Mammary epithelial cell (primary cell): ENCODE data around the gene RUFY3.

Source experiments
- EZH2 ChIP-seq: IDR thresholded peaks from 2 replicates; pipeline ENCODE4 v1.6.1; 2012; ENCODE audit warnings: low read length, inconsistent platforms, borderline replicate concordance
- TF ChIP-seq, protein P1 (sequence below), 2 donors: IDR thresholded peaks in 1 of 2; conservative IDR thresholded peaks in 1 of 2; 2 replicates each; pipeline ENCODE4 v1.5.1; 2011 to 2012; ENCODE audit warnings: inconsistent platforms in 2 of 2, low read length in 2 of 2, mild to moderate bottlenecking in 2 of 2, control low read depth in 1 of 2, low read depth in 1 of 2; ENCODE audit not compliant: insufficient read depth in 1 of 2; ENCODE audit errors: extremely low read depth in 1 of 2

GRCh38 chr4:70700712-70701111, 21.1 kb upstream of the RUFY3 start:
- TF ChIP-seq, protein P1, sequence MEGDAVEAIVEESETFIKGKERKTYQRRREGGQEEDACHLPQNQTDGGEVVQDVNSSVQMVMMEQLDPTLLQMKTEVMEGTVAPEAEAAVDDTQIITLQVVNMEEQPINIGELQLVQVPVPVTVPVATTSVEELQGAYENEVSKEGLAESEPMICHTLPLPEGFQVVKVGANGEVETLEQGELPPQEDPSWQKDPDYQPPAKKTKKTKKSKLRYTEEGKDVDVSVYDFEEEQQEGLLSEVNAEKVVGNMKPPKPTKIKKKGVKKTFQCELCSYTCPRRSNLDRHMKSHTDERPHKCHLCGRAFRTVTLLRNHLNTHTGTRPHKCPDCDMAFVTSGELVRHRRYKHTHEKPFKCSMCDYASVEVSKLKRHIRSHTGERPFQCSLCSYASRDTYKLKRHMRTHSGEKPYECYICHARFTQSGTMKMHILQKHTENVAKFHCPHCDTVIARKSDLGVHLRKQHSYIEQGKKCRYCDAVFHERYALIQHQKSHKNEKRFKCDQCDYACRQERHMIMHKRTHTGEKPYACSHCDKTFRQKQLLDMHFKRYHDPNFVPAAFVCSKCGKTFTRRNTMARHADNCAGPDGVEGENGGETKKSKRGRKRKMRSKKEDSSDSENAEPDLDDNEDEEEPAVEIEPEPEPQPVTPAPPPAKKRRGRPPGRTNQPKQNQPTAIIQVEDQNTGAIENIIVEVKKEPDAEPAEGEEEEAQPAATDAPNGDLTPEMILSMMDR (conservative IDR thresholded peaks at IDR 0.05 in 1 of 2, IDR thresholded peaks at IDR 0.05 in 1 of 2; ENCODE audit: extremely low read depth in 1 of 2, insufficient read depth in 1 of 2, low read depth in 1 of 2, low read length in 2 of 2), result no peak
- TF ChIP-seq EZH2, result no peak
